H1 (cell line): ENCODE measurements around the gene LOC128125822.

Experiments used
- POLR2AphosphoS5 ChIP-seq: IDR thresholded peaks from 2 replicates; pipeline ENCODE4 v1.6.1; 2011; ENCODE audit warnings: low read depth, low read length
- SIN3A ChIP-seq, 2 experiments: IDR thresholded peaks in 1 of 2; conservative IDR thresholded peaks in 1 of 2; 2 replicates each; pipeline ENCODE4 v1.6.1; 2011 to 2012; ENCODE audit warnings: low read length in 2 of 2, improper control_type of control experiment in 1 of 2, low read depth in 1 of 2, mild to moderate bottlenecking in 1 of 2

LOC128125822 gene

GRCh38 chr6:63571361-63572043 lies 778 bp upstream of the LOC128125822 start (continued):
- no peak; a peak in 1 of 4 replicates for TF ChIP-seq SIN3A (conservative IDR thresholded peaks at IDR 0.05 in 1 of 2, IDR thresholded peaks at IDR 0.05 in 1 of 2; ENCODE audit: low read depth in 1 of 2, low read length in 2 of 2)
- peak; percentile 31; the same call in 1 of the 2 replicates for TF ChIP-seq POLR2AphosphoS5
- TF ChIP-seq, all 59 proteins: peak for 3
